IMR-90 (cell line): ENCODE results near the gene TOM1.

Experiments
- BHLHE40 ChIP-seq: fragments of 150-350 bp; IDR thresholded peaks from 2 replicates; pipeline ENCODE4 v1.6.1; 2016; ENCODE audit warnings: mild to moderate bottlenecking, low read depth, low read length
- CEBPB ChIP-seq: IDR thresholded peaks from 2 replicates; pipeline ENCODE4 v1.6.1; 2012; ENCODE audit warnings: low read depth, low read length, improper control_type of control experiment
- CHD1 ChIP-seq: IDR thresholded peaks from 2 replicates; pipeline ENCODE4 v1.6.1; 2012; ENCODE audit warnings: low read depth, low read length, improper control_type of control experiment
- CTCF ChIP-seq: conservative IDR thresholded peaks from 2 replicates; pipeline ENCODE4 v1.5.1; 2012; ENCODE audit warnings: mild to moderate bottlenecking, low read depth, low read length, improper control_type of control experiment
- FOS ChIP-seq: fragments of 150-350 bp; IDR thresholded peaks from 2 replicates; pipeline ENCODE4 v1.6.1; 2016; ENCODE audit warnings: low read depth, low read length
- MAFK ChIP-seq: IDR thresholded peaks from 2 replicates; pipeline ENCODE4 v1.6.1; 2012; ENCODE audit warnings: low read depth, low read length, improper control_type of control experiment
- MXI1 ChIP-seq: IDR thresholded peaks from 2 replicates; pipeline ENCODE4 v1.6.1; 2012; ENCODE audit warnings: low read depth, mild to moderate bottlenecking, low read length, moderate library complexity, borderline replicate concordance
- NFE2L2 ChIP-seq: fragments of 150-350 bp; IDR thresholded peaks from 2 replicates; pipeline ENCODE4 v1.6.1; 2016; ENCODE audit warnings: low read depth, mild to moderate bottlenecking, low read length
- POLR2A ChIP-seq: IDR thresholded peaks from 2 replicates; pipeline ENCODE4 v1.6.1; 2012; ENCODE audit warnings: mild to moderate bottlenecking, low read depth, low read length
- RAD21 ChIP-seq: IDR thresholded peaks from 2 replicates; pipeline ENCODE4 v1.6.1; 2012; ENCODE audit warnings: low read length, improper control_type of control experiment
- RCOR1 ChIP-seq: IDR thresholded peaks from 2 replicates; pipeline ENCODE4 v1.6.1; 2012; ENCODE audit warnings: mild to moderate bottlenecking, low read length, improper control_type of control experiment; ENCODE audit not compliant: insufficient replicate concordance
- RFX5 ChIP-seq: IDR thresholded peaks from 2 replicates; pipeline ENCODE4 v1.8.0; 2012; ENCODE audit warnings: low read depth, mild to moderate bottlenecking, low read length, moderate library complexity
- SMC3 ChIP-seq: fragments of 150-350 bp; IDR thresholded peaks from 2 replicates; pipeline ENCODE4 v1.6.1; 2016; ENCODE audit warnings: low read depth, mild to moderate bottlenecking, antibody characterized with exemption, low read length, moderate library complexity
- USF2 ChIP-seq: fragments of 150-350 bp; IDR thresholded peaks from 2 replicates; pipeline ENCODE4 v1.6.1; 2017; ENCODE audit warnings: mild to moderate bottlenecking, antibody characterized with exemption, low read length, low read depth

- TF ChIP-seq CTCF (no peak), CEBPB (no peak), RFX5 (no peak), POLR2A (no peak), USF2 (no peak), FOS (no peak), RCOR1 (no peak), CHD1 (no peak), RAD21 (no peak), MAFK (no peak), MXI1 (no peak), BHLHE40 (no peak), SMC3 (no peak), NFE2L2 (no peak)
These were observed 75.8 kb downstream of the TOM1 start for GRCh38 chr22:35375526-35375925.
